Measurements from ENCODE around the gene CBFA2T2.
A peak's percentile ranks its signal among the peaks of the same experiment; 100 is the strongest.

CBFA2T2 gene

GRCh38 chr20:33650111-33650752 is 160.3 kb downstream of the CBFA2T2 start:
- H3K4me1 Mint-ChIP-seq: peaks cover 10% of the 10 kb centered on the region
- H3K27ac Mint-ChIP-seq: no peak overlapping the region
- no peak overlapping the region for H3K4me3 Mint-ChIP-seq
- H3K36me3 Mint-ChIP-seq: peaks cover 3% of the 10 kb centered on the region
- H3K27me3 Mint-ChIP-seq: no peaks in the 10 kb centered on the region
- no peaks in the 10 kb centered on the region for H3K9me3 Mint-ChIP-seq

DNA sequence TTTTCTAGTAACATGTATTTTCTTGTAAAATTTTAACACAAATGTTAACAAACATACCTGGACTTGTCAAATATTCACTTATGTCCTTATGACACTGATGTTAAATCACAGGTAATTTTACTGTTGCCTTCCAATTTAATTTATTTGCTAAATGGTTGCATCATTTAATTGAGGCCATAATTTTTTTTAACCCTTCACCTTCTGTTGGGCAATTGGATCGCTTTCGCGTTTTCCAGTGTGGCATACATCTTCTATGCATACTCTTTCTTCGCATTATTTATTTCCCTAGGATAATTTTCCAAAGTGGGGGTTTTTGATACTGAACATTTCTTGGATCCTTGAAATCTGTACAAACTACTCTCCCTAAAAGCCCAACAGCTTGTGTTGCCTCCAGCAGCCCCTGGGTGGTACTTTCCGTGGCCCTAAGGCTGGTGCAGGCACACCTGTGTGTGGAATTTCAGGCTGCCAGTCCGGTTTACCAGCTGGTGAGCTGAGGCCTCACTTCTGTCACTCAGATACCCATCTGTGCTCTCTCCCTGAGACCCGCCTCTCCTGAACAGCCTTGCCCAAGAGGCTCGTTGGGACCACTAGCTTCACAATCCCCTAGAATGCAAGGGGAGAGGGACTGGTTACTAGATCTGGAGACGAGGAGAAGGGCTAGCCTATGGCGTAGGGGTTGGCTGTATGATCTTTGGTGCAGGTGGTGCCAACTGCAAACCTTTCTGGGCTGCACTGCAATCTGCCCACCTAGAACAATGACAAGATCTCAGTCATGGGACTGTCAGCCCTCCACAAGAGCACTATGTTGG is 161.1 kb downstream of the CBFA2T2 start:
- peaks cover 10% of the 10 kb centered on the region for H3K4me1 Mint-ChIP-seq
- H3K27ac Mint-ChIP-seq: no peak overlapping the region

GRCh38 chr20:33651562-33652048 is 161.7 kb downstream of the CBFA2T2 start:
- no peak overlapping the region for H3K27ac Mint-ChIP-seq
- H3K9me3 Mint-ChIP-seq: no peaks in the 10 kb centered on the region
- no peak overlapping the region for H3K4me3 Mint-ChIP-seq
- no peaks in the 10 kb centered on the region for H3K27me3 Mint-ChIP-seq
- H3K4me1 Mint-ChIP-seq: peaks cover 10% of the 10 kb centered on the region
- no peaks in the 10 kb centered on the region for H3K36me3 Mint-ChIP-seq

More for the DNA sequence above, 161.1 kb downstream of the CBFA2T2 start:
- Mint-ChIP-seq H3K9me3 (no peaks in the 10 kb centered on the region), H3K4me3 (no peak overlapping the region), H3K36me3 (no peaks in the 10 kb centered on the region), H3K27me3 (no peaks in the 10 kb centered on the region)

GRCh38 chr20:33653218-33653899 is 163.5 kb downstream of the CBFA2T2 start:
- no peaks in the 10 kb centered on the region for H3K36me3 Mint-ChIP-seq
- peak overlapping the region; percentile 17 for H3K27ac Mint-ChIP-seq
- H3K4me3 Mint-ChIP-seq: no peak overlapping the region
- no peaks in the 10 kb centered on the region for H3K9me3 Mint-ChIP-seq
- H3K4me1 Mint-ChIP-seq: peaks cover 10% of the 10 kb centered on the region
- no peaks in the 10 kb centered on the region for H3K27me3 Mint-ChIP-seq

- H3K27me3 Mint-ChIP-seq: no peaks in the 10 kb centered on the region
Observed at GRCh38 chr20:33653900-33654596, 164.2 kb downstream of the CBFA2T2 start.

GRCh38 chr20:33654680-33655161 is 164.8 kb downstream of the CBFA2T2 start:
- Mint-ChIP-seq H3K27me3 (no peaks in the 10 kb centered on the region), H3K36me3 (no peaks in the 10 kb centered on the region), H3K27ac (no peak overlapping the region), H3K9me3 (no peaks in the 10 kb centered on the region), H3K4me1 (peaks cover 10% of the 10 kb centered on the region), H3K4me3 (no peak overlapping the region)

More at GRCh38 chr20:33653900-33654596, 164.2 kb downstream of the CBFA2T2 start:
- H3K9me3 Mint-ChIP-seq: no peaks in the 10 kb centered on the region
- H3K36me3 Mint-ChIP-seq: no peaks in the 10 kb centered on the region
- H3K4me3 Mint-ChIP-seq: no peak overlapping the region
- peak overlapping the region; percentile 17 for H3K27ac Mint-ChIP-seq
- H3K4me1 Mint-ChIP-seq: peaks cover 10% of the 10 kb centered on the region

GRCh38 chr20:33655164-33655563 is 165.3 kb downstream of the CBFA2T2 start:
- Mint-ChIP-seq H3K9me3 (no peaks in the 10 kb centered on the region), H3K4me1 (peaks cover 10% of the 10 kb centered on the region), H3K27me3 (no peaks in the 10 kb centered on the region), H3K4me3 (no peak overlapping the region), H3K27ac (no peak overlapping the region), H3K36me3 (no peaks in the 10 kb centered on the region)

DNA sequence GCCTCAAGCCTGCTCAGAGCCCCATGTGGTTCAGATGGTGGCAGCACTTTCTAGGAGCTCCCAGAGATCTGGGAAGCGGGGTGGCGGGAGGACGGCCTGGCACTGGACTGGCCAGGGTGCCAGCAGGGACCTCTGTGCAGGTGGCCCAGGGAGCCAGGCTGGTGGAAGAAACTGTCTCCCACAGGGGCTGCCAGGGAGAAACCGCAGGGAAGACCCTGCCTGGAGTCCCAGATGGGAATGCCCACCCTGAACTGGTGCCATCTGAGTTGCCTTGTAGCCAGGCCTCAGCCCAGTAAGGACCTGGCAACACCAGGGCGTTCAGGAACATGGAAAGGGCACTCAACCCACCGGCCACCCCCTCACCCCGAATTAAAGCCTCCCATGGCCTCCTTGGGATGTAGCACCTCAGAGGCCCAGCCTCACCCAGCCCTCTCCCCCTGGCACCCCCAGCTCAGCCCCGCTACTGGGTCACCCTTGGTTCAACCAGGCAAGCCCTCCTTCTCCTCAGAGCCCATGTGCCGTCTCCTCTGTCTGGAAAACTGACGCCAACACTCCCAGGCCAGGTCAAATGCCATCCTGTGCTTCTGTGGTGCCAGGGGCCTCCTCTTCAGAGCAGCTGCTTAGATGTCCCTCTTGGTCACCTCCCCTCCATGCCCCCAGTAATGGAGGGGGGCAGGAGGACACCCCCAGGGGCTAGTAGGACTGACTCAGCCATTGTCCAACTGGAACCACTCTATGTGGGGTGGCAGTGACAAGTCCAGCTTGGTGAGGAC is 166.3 kb downstream of the CBFA2T2 start:
- no peaks in the 10 kb centered on the region for H3K36me3 Mint-ChIP-seq

GRCh38 chr20:33656783-33657703 is 167.1 kb downstream of the CBFA2T2 start:
- Mint-ChIP-seq H3K36me3 (no peaks in the 10 kb centered on the region), H3K27me3 (no peaks in the 10 kb centered on the region), H3K27ac (no peak overlapping the region), H3K9me3 (no peaks in the 10 kb centered on the region), H3K4me3 (no peak overlapping the region), H3K4me1 (peaks cover 10% of the 10 kb centered on the region)

More for the DNA sequence above, 166.3 kb downstream of the CBFA2T2 start:
- no peak overlapping the region for H3K4me3 Mint-ChIP-seq
- peaks cover 10% of the 10 kb centered on the region for H3K4me1 Mint-ChIP-seq
- no peaks in the 10 kb centered on the region for H3K27me3 Mint-ChIP-seq
- no peaks in the 10 kb centered on the region for H3K9me3 Mint-ChIP-seq
- H3K27ac Mint-ChIP-seq: no peak overlapping the region

GRCh38 chr20:33657704-33658095 is 167.8 kb downstream of the CBFA2T2 start:
- H3K27ac Mint-ChIP-seq: no peak overlapping the region
- H3K4me1 Mint-ChIP-seq: peaks cover 9% of the 10 kb centered on the region
- no peak overlapping the region for H3K4me3 Mint-ChIP-seq
- H3K36me3 Mint-ChIP-seq: no peaks in the 10 kb centered on the region
- H3K9me3 Mint-ChIP-seq: no peaks in the 10 kb centered on the region
- H3K27me3 Mint-ChIP-seq: no peaks in the 10 kb centered on the region

- H3K36me3 Mint-ChIP-seq: no peaks in the 10 kb centered on the region
- H3K9me3 Mint-ChIP-seq: no peaks in the 10 kb centered on the region
- no peak overlapping the region for H3K27ac Mint-ChIP-seq
- H3K4me1 Mint-ChIP-seq: peaks cover 7% of the 10 kb centered on the region
- no peak overlapping the region for H3K4me3 Mint-ChIP-seq
- H3K27me3 Mint-ChIP-seq: no peaks in the 10 kb centered on the region
Observed at GRCh38 chr20:33658510-33658909, 168.6 kb downstream of the CBFA2T2 start.

DNA sequence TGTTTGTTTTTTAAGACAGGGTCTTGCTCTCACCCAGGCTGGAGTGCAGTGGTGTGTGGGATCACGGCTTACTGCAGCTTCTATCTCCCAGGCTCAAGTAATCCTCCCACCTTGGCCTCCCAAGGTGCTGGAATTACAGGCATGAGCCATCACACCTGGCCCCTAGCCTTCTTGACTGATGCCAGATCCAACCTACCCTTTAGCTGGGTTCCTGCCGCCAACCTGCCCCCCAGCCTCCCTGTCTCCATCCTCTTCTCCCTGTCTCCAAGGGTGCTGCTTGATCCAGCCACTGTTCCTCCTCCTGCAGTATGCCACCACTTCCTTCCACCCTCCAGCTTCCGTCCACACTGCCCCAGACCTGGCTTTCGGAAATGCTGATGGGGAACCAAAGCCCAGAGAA is 169.0 kb downstream of the CBFA2T2 start:
- no peaks in the 10 kb centered on the region for H3K9me3 Mint-ChIP-seq
- no peak overlapping the region for H3K27ac Mint-ChIP-seq

GRCh38 chr20:33659341-33660034 is 169.6 kb downstream of the CBFA2T2 start:
- no peaks in the 10 kb centered on the region for H3K36me3 Mint-ChIP-seq
- H3K4me1 Mint-ChIP-seq: peaks cover 9% of the 10 kb centered on the region
- H3K27me3 Mint-ChIP-seq: no peaks in the 10 kb centered on the region
- no peaks in the 10 kb centered on the region for H3K9me3 Mint-ChIP-seq
- H3K27ac Mint-ChIP-seq: no peak overlapping the region
- no peak overlapping the region for H3K4me3 Mint-ChIP-seq

More for the DNA sequence above, 169.0 kb downstream of the CBFA2T2 start:
- no peak overlapping the region for H3K4me3 Mint-ChIP-seq
- H3K36me3 Mint-ChIP-seq: no peaks in the 10 kb centered on the region
- peaks cover 6% of the 10 kb centered on the region for H3K4me1 Mint-ChIP-seq
- H3K27me3 Mint-ChIP-seq: no peaks in the 10 kb centered on the region

Measured in activated naive CD4-positive, alpha-beta T cell treated with anti-CD3 and anti-CD28 coated beads, Interleukin-2, amount 50 U/mL, for 24 hours (primary cell).